HepG2 (cell line): Measurements from ENCODE around the gene ATXN7L2. TPM values are rescaled to one million over a fixed set of nuclear protein-coding genes. Genes with fewer than 3 reads are reported as not detected.

Experiments
- E2F2 ChIP-seq: sonication (generic); formaldehyde crosslinking; IDR thresholded peaks from 2 replicates; pipeline ENCODE4 v1.4.0; 2020; ENCODE audit warnings: missing genetic modification reagents, borderline replicate concordance
- ELF4 ChIP-seq: sonication (generic); formaldehyde crosslinking; IDR thresholded peaks from 2 replicates; pipeline ENCODE4 v1.5.0; 2020; ENCODE audit warnings: missing genetic modification reagents, mild to moderate bottlenecking, moderate library complexity, borderline replicate concordance
- HCFC1 ChIP-seq: fragments of 150-350 bp; IDR thresholded peaks from 2 replicates; pipeline ENCODE4 v1.6.1; 2014; ENCODE audit warnings: low read depth, low read length
- HDAC1 ChIP-seq: sonication (generic); formaldehyde crosslinking; IDR thresholded peaks from 2 replicates; pipeline ENCODE4 v1.5.1; 2020; ENCODE audit warnings: mild to moderate bottlenecking, missing genetic modification reagents
- ISL2 ChIP-seq: sonication (generic); formaldehyde crosslinking; IDR thresholded peaks from 2 replicates; pipeline ENCODE4 v1.5.0; 2020; ENCODE audit warnings: missing genetic modification reagents
- JDP2 ChIP-seq: sonication (generic); formaldehyde crosslinking; IDR thresholded peaks from 2 replicates; pipeline ENCODE4 v1.8.1; 2022; ENCODE audit warnings: missing genetic modification reagents, borderline replicate concordance
- NBN ChIP-seq: fragments of 450-650 bp; conservative IDR thresholded peaks from 2 replicates; pipeline ENCODE4 v1.6.1; 2017
- POGK ChIP-seq: sonication (generic); formaldehyde crosslinking; conservative IDR thresholded peaks from 2 replicates; pipeline ENCODE4 v1.8.0; 2022; ENCODE audit warnings: mild to moderate bottlenecking, moderate library complexity, missing genetic modification reagents
- ZBTB25 ChIP-seq: IDR thresholded peaks from 2 replicates; pipeline ENCODE4 v1.6.1; 2018; ENCODE audit warnings: missing genetic modification reagents
- ZMAT3 ChIP-seq: sonication (generic); formaldehyde crosslinking; conservative IDR thresholded peaks from 2 replicates; pipeline ENCODE4 v1.7.0; 2021; ENCODE audit warnings: missing genetic modification reagents
- ZNF24 ChIP-seq: fragments of 450-650 bp; IDR thresholded peaks from 2 replicates; pipeline ENCODE4 v1.6.1; 2017; ENCODE audit warnings: antibody characterized with exemption, mild to moderate bottlenecking
- ZNF451 ChIP-seq: sonication (generic); formaldehyde crosslinking; IDR thresholded peaks from 2 replicates; pipeline ENCODE4 v1.5.0; 2020; ENCODE audit warnings: mild to moderate bottlenecking, missing genetic modification reagents
- ZNF460 ChIP-seq: sonication (generic); formaldehyde crosslinking; IDR thresholded peaks from 2 replicates; pipeline ENCODE4 v1.5.1; 2020; ENCODE audit warnings: missing genetic modification reagents, mild to moderate bottlenecking, borderline replicate concordance
- ZNF562 ChIP-seq: sonication (generic); formaldehyde crosslinking; IDR thresholded peaks from 2 replicates; pipeline ENCODE4 v1.8.0; 2022; ENCODE audit warnings: missing genetic modification reagents, borderline replicate concordance
- ZNF580 ChIP-seq: IDR thresholded peaks from 2 replicates; pipeline ENCODE4 v1.6.1; 2016; ENCODE audit warnings: low read depth, borderline replicate concordance
- polyA plus RNA-seq, 8 experiments: library from polyadenylated mRNA; depleted of rRNA in 3 of 8; stranded (reverse) in 7 of 8; unstranded in 1 of 8; fragments of >200 nt; fragmentation: Illumina TruSeq in 4 of 8; extraction: Trizol in 4 of 8; gene quantifications; 2 replicates each; pipeline versions ENCODE4 v1.2.1 to v1.2.3, GENCODE V29; 2011 to 2016; ENCODE audit warnings: low read depth in 4 of 8, missing spikeins in 1 of 8, mixed read lengths in 1 of 8; ENCODE audit not compliant: insufficient read depth in 1 of 8
- total RNA-seq, 5 experiments: library from RNA; depleted of rRNA; stranded (reverse); fragments of >200 nt; fragmentation: Illumina TruSeq; extraction: Trizol; gene quantifications; 2 replicates each; pipeline ENCODE4 v1.2.3, GENCODE V29; 2016; ENCODE audit warnings: low read depth in 1 of 5
- TF ChIP-seq, protein P1 (sequence below): sonication (generic); formaldehyde crosslinking; IDR thresholded peaks from 2 replicates; pipeline ENCODE4 v1.4.0; 2020; ENCODE audit warnings: missing genetic modification reagents, borderline replicate concordance

ATXN7L2 gene
- total and polyA plus RNA-seq, 2 of the 13 experiments (the other 11 are each of a cell fraction or from before 2014, with no cell fraction given), result 2.7 to 2.8 TPM

GRCh38 chr1:109483672-109484518 is at the start of gene ATXN7L2 (continued):
- TF ChIP-seq POGK (CRISPR knock-in tag) (peak; percentile 93), HCFC1 (peak; percentile 70), JDP2 (no peak; the same call in 1 of the 2 replicates), E2F2 (CRISPR knock-in tag) (no peak; the same call in 1 of the 2 replicates), ISL2 (CRISPR knock-in tag) (peak; percentile 27), NBN (no peak), ZNF460 (no peak), ZNF580 (CRISPR knock-in tag) (peak; percentile 34; the same call in 1 of the 2 replicates), ZNF24 (no peak), ZBTB25 (CRISPR knock-in tag) (0 out of 2 replicates have a peak, but pooled peaks have one; percentile 17), ZNF562 (no peak), ZNF451 (CRISPR knock-in tag) (no peak), ELF4 (no peak), ZMAT3 (CRISPR knock-in tag) (peak; percentile 88), HDAC1 (peak; percentile 2; the same call in 1 of the 2 replicates)
- TF ChIP-seq, protein P1, sequence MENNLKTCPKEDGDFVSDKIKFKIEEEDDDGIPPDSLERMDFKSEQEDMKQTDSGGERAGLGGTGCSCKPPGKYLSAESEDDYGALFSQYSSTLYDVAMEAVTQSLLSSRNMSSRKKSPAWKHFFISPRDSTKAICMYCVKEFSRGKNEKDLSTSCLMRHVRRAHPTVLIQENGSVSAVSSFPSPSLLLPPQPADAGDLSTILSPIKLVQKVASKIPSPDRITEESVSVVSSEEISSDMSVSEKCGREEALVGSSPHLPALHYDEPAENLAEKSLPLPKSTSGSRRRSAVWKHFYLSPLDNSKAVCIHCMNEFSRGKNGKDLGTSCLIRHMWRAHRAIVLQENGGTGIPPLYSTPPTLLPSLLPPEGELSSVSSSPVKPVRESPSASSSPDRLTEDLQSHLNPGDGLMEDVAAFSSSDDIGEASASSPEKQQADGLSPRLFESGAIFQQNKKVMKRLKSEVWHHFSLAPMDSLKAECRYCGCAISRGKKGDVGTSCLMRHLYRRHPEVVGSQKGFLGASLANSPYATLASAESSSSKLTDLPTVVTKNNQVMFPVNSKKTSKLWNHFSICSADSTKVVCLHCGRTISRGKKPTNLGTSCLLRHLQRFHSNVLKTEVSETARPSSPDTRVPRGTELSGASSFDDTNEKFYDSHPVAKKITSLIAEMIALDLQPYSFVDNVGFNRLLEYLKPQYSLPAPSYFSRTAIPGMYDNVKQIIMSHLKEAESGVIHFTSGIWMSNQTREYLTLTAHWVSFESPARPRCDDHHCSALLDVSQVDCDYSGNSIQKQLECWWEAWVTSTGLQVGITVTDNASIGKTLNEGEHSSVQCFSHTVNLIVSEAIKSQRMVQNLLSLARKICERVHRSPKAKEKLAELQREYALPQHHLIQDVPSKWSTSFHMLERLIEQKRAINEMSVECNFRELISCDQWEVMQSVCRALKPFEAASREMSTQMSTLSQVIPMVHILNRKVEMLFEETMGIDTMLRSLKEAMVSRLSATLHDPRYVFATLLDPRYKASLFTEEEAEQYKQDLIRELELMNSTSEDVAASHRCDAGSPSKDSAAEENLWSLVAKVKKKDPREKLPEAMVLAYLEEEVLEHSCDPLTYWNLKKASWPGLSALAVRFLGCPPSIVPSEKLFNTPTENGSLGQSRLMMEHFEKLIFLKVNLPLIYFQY (CRISPR knock-in tag), result 0 out of 2 replicates have a peak, but pooled peaks have one; percentile 25
- TF ChIP-seq, all 625 proteins: peak for 252
